H9 (cell line): ENCODE results near the gene EME1. TPM values are rescaled to one million over a fixed set of nuclear protein-coding genes. Genes with fewer than 3 reads are reported as not detected.

Experiments
- DNase-seq: peaks from one replicate; pipeline ENCODE4 v3.0.0-alpha.2; 2017
- H2AFZ ChIP-seq: one replicate; pipeline ENCODE4 v1.6.1; 2013; ENCODE audit warnings: mild to moderate bottlenecking, low read length, control low read depth, moderate library complexity
- H2AK5ac ChIP-seq: 2 replicates; pipeline ENCODE4 v1.6.1; 2013; ENCODE audit warnings: low read length, control low read depth, mixed read lengths; ENCODE audit not compliant: insufficient read length
- H2BK120ac ChIP-seq: one replicate; pipeline ENCODE4 v1.6.1; 2013; ENCODE audit warnings: low read depth, mild to moderate bottlenecking, low read length, control low read depth, inconsistent platforms; ENCODE audit not compliant: poor library complexity, severe bottlenecking
- H2BK12ac ChIP-seq: 2 replicates; pipeline ENCODE4 v1.6.1; 2013; ENCODE audit warnings: low read length, control low read depth, mixed read lengths, low read depth; ENCODE audit not compliant: insufficient read length
- H2BK15ac ChIP-seq: 2 replicates; pipeline ENCODE4 v1.6.1; 2013; ENCODE audit warnings: low read depth, low read length, control low read depth
- H2BK20ac ChIP-seq: one replicate; pipeline ENCODE4 v1.6.1; 2013; ENCODE audit warnings: low read depth, mild to moderate bottlenecking, low read length, control low read depth, inconsistent platforms; ENCODE audit not compliant: poor library complexity, severe bottlenecking
- H2BK5ac ChIP-seq: 2 replicates; pipeline ENCODE4 v1.6.1; 2013; ENCODE audit warnings: low read length, control low read depth, mixed read lengths; ENCODE audit not compliant: insufficient read length
- H3K14ac ChIP-seq: 2 replicates; pipeline ENCODE4 v1.6.1; 2013; ENCODE audit warnings: low read length, control low read depth; ENCODE audit not compliant: insufficient read depth
- H3K18ac ChIP-seq: 2 replicates; pipeline ENCODE4 v1.6.1; 2013; ENCODE audit warnings: low read depth, mild to moderate bottlenecking, mixed read lengths, low read length, control low read depth; ENCODE audit not compliant: insufficient read length
- H3K23ac ChIP-seq: 2 replicates; pipeline ENCODE4 v1.6.1; 2013; ENCODE audit warnings: low read length, control low read depth, mixed read lengths, low read depth; ENCODE audit not compliant: insufficient read length
- H3K23me2 ChIP-seq: 2 replicates; pipeline ENCODE4 v1.6.1; 2013; ENCODE audit warnings: low read depth, mild to moderate bottlenecking, mixed read lengths, low read length, control low read depth; ENCODE audit not compliant: insufficient read length, poor library complexity, severe bottlenecking
- H3K27ac ChIP-seq: 2 replicates; pipeline ENCODE4 v1.5.1; 2013; ENCODE audit warnings: low read length, control low read depth, mixed read lengths, low read depth; ENCODE audit not compliant: insufficient read length
- H3K27me3 ChIP-seq: 2 replicates; pipeline ENCODE4 v1.6.1; 2013; ENCODE audit warnings: low read length, control low read depth, inconsistent platforms; ENCODE audit not compliant: insufficient read depth
- H3K4ac ChIP-seq: 2 replicates; pipeline ENCODE4 v1.6.1; 2013; ENCODE audit warnings: low read depth, mild to moderate bottlenecking, control low read depth, inconsistent platforms, low read length, moderate library complexity
- H3K4me1 ChIP-seq: 2 replicates; pipeline ENCODE4 v1.6.1; 2013; ENCODE audit warnings: low read length, control low read depth, inconsistent platforms; ENCODE audit not compliant: insufficient read depth
- H3K4me2 ChIP-seq: 2 replicates; pipeline ENCODE4 v1.6.1; 2013; ENCODE audit warnings: low read length, control low read depth, mixed read lengths; ENCODE audit not compliant: insufficient read length, insufficient read depth
- H3K56ac ChIP-seq: 2 replicates; pipeline ENCODE4 v1.6.1; 2013; ENCODE audit warnings: low read depth, mild to moderate bottlenecking, mixed read lengths, low read length, control low read depth; ENCODE audit not compliant: insufficient read length
- H3K79me1 ChIP-seq: 2 replicates; pipeline ENCODE4 v1.6.1; 2013; ENCODE audit warnings: low read depth, mild to moderate bottlenecking, moderate library complexity, low read length, control low read depth, inconsistent platforms; ENCODE audit not compliant: insufficient read depth, poor library complexity, severe bottlenecking
- H3K79me2 ChIP-seq: 2 replicates; pipeline ENCODE4 v1.6.1; 2013; ENCODE audit warnings: low read length, control low read depth, inconsistent platforms; ENCODE audit not compliant: insufficient read depth
- H3K9ac ChIP-seq: 2 replicates; pipeline ENCODE4 v1.6.1; 2013; ENCODE audit warnings: low read length, control low read depth, mixed read lengths; ENCODE audit not compliant: insufficient read length; ENCODE audit errors: extremely low read depth
- H3K9me3 ChIP-seq: one replicate; pipeline ENCODE4 v1.6.1; 2013; ENCODE audit warnings: low read depth, low read length, inconsistent platforms; ENCODE audit not compliant: control insufficient read depth
- H3T11ph ChIP-seq: one replicate; pipeline ENCODE4 v1.6.1; 2013; ENCODE audit warnings: mild to moderate bottlenecking, low read length, control low read depth, inconsistent platforms
- H4K20me1 ChIP-seq: one replicate; pipeline ENCODE4 v1.6.1; 2013; ENCODE audit not compliant: control insufficient read depth, insufficient read length, insufficient read depth
- H4K5ac ChIP-seq: 2 replicates; pipeline ENCODE4 v1.6.1; 2013; ENCODE audit warnings: low read depth, mild to moderate bottlenecking, mixed read lengths, low read length, control low read depth; ENCODE audit not compliant: insufficient read length
- H4K8ac ChIP-seq: replicated peaks from 2 replicates; pipeline ENCODE4 v1.6.1; 2013; ENCODE audit warnings: low read length, control low read depth, mixed read lengths, low read depth; ENCODE audit not compliant: insufficient read length
- H4K91ac ChIP-seq: 2 replicates; pipeline ENCODE4 v1.6.1; 2013; ENCODE audit warnings: low read depth, mild to moderate bottlenecking, moderate library complexity, mixed read lengths, low read length, control low read depth; ENCODE audit not compliant: insufficient read length
- H3K27ac Mint-ChIP-seq, 3 experiments: 2 replicates in 2 of 3; 3 replicates in 1 of 3; pipeline ENCODE4 v1.8.0; 2020 to 2021; ENCODE audit warnings: mixed read lengths in 3 of 3, mild to moderate bottlenecking in 1 of 3, moderate library complexity in 1 of 3
- H3K27me3 Mint-ChIP-seq: 2 replicates; pipeline ENCODE4 v1.8.0; 2021; ENCODE audit warnings: low read depth, mild to moderate bottlenecking, moderate library complexity, mixed read lengths
- H3K36me3 Mint-ChIP-seq, 3 experiments: 2 replicates in 2 of 3; 3 replicates in 1 of 3; pipeline ENCODE4 v1.8.0; 2020 to 2021; ENCODE audit warnings: low read depth in 3 of 3, mixed read lengths in 3 of 3; ENCODE audit not compliant: insufficient read depth in 1 of 3
- H3K4me1 Mint-ChIP-seq, 2 experiments: 2 replicates each; pipeline ENCODE4 v1.8.0; 2020; ENCODE audit warnings: mixed read lengths in 2 of 2
- H3K4me3 Mint-ChIP-seq, 2 experiments: 2 replicates in 1 of 2; 3 replicates in 1 of 2; pipeline ENCODE4 v1.8.0; 2020 to 2021; ENCODE audit warnings: mild to moderate bottlenecking in 2 of 2, mixed read lengths in 2 of 2, moderate library complexity in 1 of 2
- H3K9me3 Mint-ChIP-seq, 2 experiments: 2 replicates in 1 of 2; 3 replicates in 1 of 2; pipeline ENCODE4 v1.8.0; 2020; ENCODE audit warnings: mild to moderate bottlenecking in 2 of 2, mixed read lengths in 2 of 2, moderate library complexity in 1 of 2
- CTCF ChIP-seq: fragments of 200-600 bp; sonication (generic); conservative IDR thresholded peaks from 3 replicates; pipeline ENCODE4 v1.8.0; 2021; ENCODE audit warnings: antibody characterized with exemption, mild to moderate bottlenecking
- WGBS: extraction: QIAGEN DNeasy Blood & Tissue Kit; methylation state at CpG from one replicate; pipeline ENCODE4 v1.1.7; 2013; ENCODE audit warnings: missing lambda C conversion rate, low lambda C conversion rate, mixed read lengths; ENCODE audit not compliant: insufficient read length; ENCODE audit errors: extremely low coverage; 5-methylcytosine and 5-hydroxymethylcytosine counted together
- total RNA-seq: library from RNA; stranded (reverse); gene quantifications from 2 replicates; pipeline ENCODE4 v1.2.1, GENCODE V29; 2021

The EME1 gene
- total RNA-seq, 1 experiment from 2014 or later: 15.1 TPM

- H3K23ac ChIP-seq: no peak overlapping the region
- H3K23me2 ChIP-seq: no peaks in the 10 kb centered on the region
- no peak overlapping the region for H2BK15ac ChIP-seq
- H3K79me2 ChIP-seq: no peaks in the 10 kb centered on the region
- H4K91ac ChIP-seq: no peak overlapping the region
- H3T11ph ChIP-seq: no peak overlapping the region
- no peak for DNase-seq
- no peaks in the 10 kb centered on the region for H3K27me3 ChIP-seq
- no CpG with 5 or more reads among the region's 5 CpGs for WGBS
- Mint-ChIP-seq H3K27ac (no peak overlapping the region), H3K4me3 (no peak overlapping the region), H3K27me3 (peaks cover 4% of the 10 kb centered on the region), H3K36me3 (no peaks in the 10 kb centered on the region), H3K9me3 (no peaks in the 10 kb centered on the region), H3K4me1 (peaks cover 11 to 20% of the 10 kb centered on the region in 2 experiments)
- H2AFZ ChIP-seq: no peak overlapping the region
- H2BK5ac ChIP-seq: no peak overlapping the region
- no peak overlapping the region for H4K8ac ChIP-seq
- H2AK5ac ChIP-seq: no peak overlapping the region
- no peak overlapping the region for H4K5ac ChIP-seq
- H3K79me1 ChIP-seq: no peaks in the 10 kb centered on the region
- no peak overlapping the region for H2BK120ac ChIP-seq
- H3K4me2 ChIP-seq: no peak overlapping the region
- no peaks in the 10 kb centered on the region for H3K9me3 ChIP-seq
- H2BK12ac ChIP-seq: no peak overlapping the region
- no peak overlapping the region for H3K56ac ChIP-seq
- no peak overlapping the region for H3K4ac ChIP-seq
- no peak overlapping the region for H3K9ac ChIP-seq
- H3K27ac ChIP-seq: no peak overlapping the region
- no peaks in the 10 kb centered on the region for H3K4me1 ChIP-seq
- H3K14ac ChIP-seq: no peak overlapping the region
- no peaks in the 10 kb centered on the region for H4K20me1 ChIP-seq
- TF ChIP-seq CTCF: no peak
- H3K18ac ChIP-seq: no peak overlapping the region
- H2BK20ac ChIP-seq: no peak overlapping the region
Measured at GRCh38 chr17:50406578-50406977, 33.5 kb downstream of the EME1 start.
